ENCODE data around the gene ARFGAP3.

Gene ARFGAP3

GRCh38 chr22:42816336-42816735, 40.7 kb downstream of the ARFGAP3 start:
- no peak for DNase-seq

- DNase-seq, result no peak
Observed at GRCh38 chr22:42814616-42815015, 42.5 kb downstream of the ARFGAP3 start.

- no peak for DNase-seq
Observed at GRCh38 chr22:42814215-42814614, 42.9 kb downstream of the ARFGAP3 start.

GRCh38 chr22:42813501-42813900, 43.6 kb downstream of the ARFGAP3 start:
- DNase-seq, result no peak

GRCh38 chr22:42811459-42811858, 45.6 kb downstream of the ARFGAP3 start:
- DNase-seq, result no peak

- DNase-seq, result no peak
Observed at GRCh38 chr22:42808521-42808920, 48.6 kb downstream of the ARFGAP3 start.

- DNase-seq, result no peak
Observed at GRCh38 chr22:42807185-42807584, 49.9 kb downstream of the ARFGAP3 start.

GRCh38 chr22:42805998-42806830, 50.9 kb downstream of the ARFGAP3 start:
- DNase-seq, result no peak

- no peak for DNase-seq
Observed at GRCh38 chr22:42805016-42805997, 51.8 kb downstream of the ARFGAP3 start.

GRCh38 chr22:42803389-42803788, 53.7 kb downstream of the ARFGAP3 start:
- no peak for DNase-seq

- DNase-seq, result no peak
Observed at GRCh38 chr22:42801252-42802080, 55.6 kb downstream of the ARFGAP3 start.

- no peak for DNase-seq
Observed at GRCh38 chr22:42800451-42801251, 56.4 kb downstream of the ARFGAP3 start.

- DNase-seq, result no peak
Observed at GRCh38 chr22:42799461-42800405, 57.3 kb downstream of the ARFGAP3 start.

- no peak for DNase-seq
Observed at GRCh38 chr22:42799061-42799460, 58.0 kb downstream of the ARFGAP3 start.

GRCh38 chr22:42797011-42797410, 60.1 kb downstream of the ARFGAP3 start:
- no peak for DNase-seq

GRCh38 chr22:42796081-42796480, 61.0 kb downstream of the ARFGAP3 start:
- DNase-seq, result no peak

GRCh38 chr22:42794551-42795510, 62.2 kb downstream of the ARFGAP3 start:
- DNase-seq, result no peak

- DNase-seq, result no peak
Observed at GRCh38 chr22:42793848-42794405, 63.1 kb downstream of the ARFGAP3 start.

Data from NCI-H1436 treated with DMSO at 0.1 percent for 48 hours (cell line).